Nephron progenitor cell (in vitro differentiated cells): ENCODE results near the gene RSPRY1.

Experiments
- DNase-seq: peaks from one replicate; pipeline ENCODE4 v3.0.0; 2021
- H3K27ac Mint-ChIP-seq: 2 replicates; pipeline ENCODE4 v1.8.0; 2021; ENCODE audit warnings: mild to moderate bottlenecking, moderate library complexity, mixed read lengths
- H3K27me3 Mint-ChIP-seq: 2 replicates; pipeline ENCODE4 v1.8.0; 2021; ENCODE audit warnings: mild to moderate bottlenecking, low read depth, mixed read lengths; ENCODE audit not compliant: poor library complexity
- H3K36me3 Mint-ChIP-seq: 2 replicates; pipeline ENCODE4 v1.8.0; 2021; ENCODE audit warnings: low read depth, mixed read lengths
- H3K4me1 Mint-ChIP-seq: 2 replicates; pipeline ENCODE4 v1.8.0; 2021; ENCODE audit warnings: mixed read lengths
- H3K4me3 Mint-ChIP-seq: 2 replicates; pipeline ENCODE4 v1.8.0; 2021; ENCODE audit warnings: mild to moderate bottlenecking, moderate library complexity, mixed read lengths
- H3K9me3 Mint-ChIP-seq: 2 replicates; pipeline ENCODE4 v1.8.0; 2021; ENCODE audit warnings: mild to moderate bottlenecking, moderate library complexity, mixed read lengths
- CTCF ChIP-seq: fragments of 200-600 bp; sonication (generic); IDR thresholded peaks from 2 replicates; pipeline ENCODE4 v1.5.0; 2021; ENCODE audit warnings: antibody characterized with exemption

Gene RSPRY1

GRCh38 chr16:57282510-57283213 is 96.5 kb downstream of the RSPRY1 start:
- Mint-ChIP-seq H3K36me3 (no peaks in the 10 kb centered on the region), H3K4me3 (no peak overlapping the region), H3K9me3 (no peaks in the 10 kb centered on the region), H3K27ac (no peak overlapping the region), H3K4me1 (peaks cover 8% of the 10 kb centered on the region), H3K27me3 (peaks cover 84% of the 10 kb centered on the region)
- TF ChIP-seq CTCF: no peak
- no peak for DNase-seq

GRCh38 chr16:57283214-57283958 is 97.3 kb downstream of the RSPRY1 start:
- DNase-seq: no peak
- peak overlapping the region; percentile 76 for H3K4me3 Mint-ChIP-seq
- H3K27me3 Mint-ChIP-seq: peaks cover 83% of the 10 kb centered on the region
- peaks cover 8% of the 10 kb centered on the region for H3K4me1 Mint-ChIP-seq
- no peaks in the 10 kb centered on the region for H3K36me3 Mint-ChIP-seq
- TF ChIP-seq CTCF: no peak
- H3K9me3 Mint-ChIP-seq: no peaks in the 10 kb centered on the region
- H3K27ac Mint-ChIP-seq: no peak overlapping the region

GRCh38 chr16:57283959-57284208 is 97.8 kb downstream of the RSPRY1 start:
- Mint-ChIP-seq H3K4me1 (peaks cover 8% of the 10 kb centered on the region), H3K36me3 (no peaks in the 10 kb centered on the region), H3K9me3 (no peaks in the 10 kb centered on the region), H3K27ac (no peak overlapping the region), H3K4me3 (peak overlapping the region; percentile 76), H3K27me3 (peaks cover 81% of the 10 kb centered on the region)
- DNase-seq: no peak
- TF ChIP-seq CTCF: no peak

- Mint-ChIP-seq H3K4me1 (peaks cover 10% of the 10 kb centered on the region), H3K4me3 (peak within 1 kb of the TSS; percentile 76), H3K27ac (no peak within 1 kb of the TSS), H3K36me3 (no peaks in the 10 kb centered on the region), H3K9me3 (no peaks in the 10 kb centered on the region), H3K27me3 (peaks cover 84% of the 10 kb centered on the region)
- no peak for TF ChIP-seq CTCF
- peak; percentile 72 for DNase-seq
These were observed 98.3 kb downstream of the RSPRY1 start, which contains the start of gene PLLP for GRCh38 chr16:57284209-57284951. TSS of gene PLLP (minus strand) at chr16:57284672. CDS start at chr16:57284540, 132 bp downstream.

GRCh38 chr16:57284952-57285363 is 98.8 kb downstream of the RSPRY1 start:
- TF ChIP-seq CTCF: no peak
- no peak overlapping the region for H3K27ac Mint-ChIP-seq
- H3K27me3 Mint-ChIP-seq: peaks cover 80% of the 10 kb centered on the region
- peak overlapping the region; percentile 75 for H3K4me3 Mint-ChIP-seq
- no peaks in the 10 kb centered on the region for H3K9me3 Mint-ChIP-seq
- H3K4me1 Mint-ChIP-seq: peaks cover 14% of the 10 kb centered on the region
- DNase-seq: no peak
- no peaks in the 10 kb centered on the region for H3K36me3 Mint-ChIP-seq
